CD4-positive, alpha-beta T cell treated with Interleukin-1 beta for 1 hour (primary cell): ENCODE measurements around the gene SASH1.
A peak's percentile ranks its signal among the peaks of the same experiment; 100 is the strongest.

Source experiments
- DNase-seq, 2 donors: peaks; one replicate each; pipeline ENCODE4 v3.0.0-alpha.2; 2020 to 2022

SASH1 gene

DNA sequence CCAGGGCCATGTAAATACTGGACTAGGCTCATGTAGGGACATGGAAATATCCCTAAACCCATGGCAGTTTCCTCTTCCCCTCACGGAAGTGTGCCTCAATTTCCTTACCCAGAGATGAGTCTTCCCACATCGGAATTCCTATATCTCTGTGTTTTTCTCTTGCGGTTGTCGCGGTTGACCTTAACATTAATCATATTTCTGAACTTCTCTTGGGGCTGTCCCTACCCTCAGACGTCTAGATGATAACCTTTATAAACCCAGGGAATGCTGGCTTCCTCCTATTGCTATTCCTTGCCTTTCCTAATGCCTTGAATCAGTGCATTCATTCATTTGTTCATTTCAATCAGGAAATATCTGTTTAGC is 160.1 kb downstream of the SASH1 start:
- no peak for DNase-seq

GRCh38 chr6:148503703-148504102 is 161.1 kb downstream of the SASH1 start:
- no peak for DNase-seq

DNA sequence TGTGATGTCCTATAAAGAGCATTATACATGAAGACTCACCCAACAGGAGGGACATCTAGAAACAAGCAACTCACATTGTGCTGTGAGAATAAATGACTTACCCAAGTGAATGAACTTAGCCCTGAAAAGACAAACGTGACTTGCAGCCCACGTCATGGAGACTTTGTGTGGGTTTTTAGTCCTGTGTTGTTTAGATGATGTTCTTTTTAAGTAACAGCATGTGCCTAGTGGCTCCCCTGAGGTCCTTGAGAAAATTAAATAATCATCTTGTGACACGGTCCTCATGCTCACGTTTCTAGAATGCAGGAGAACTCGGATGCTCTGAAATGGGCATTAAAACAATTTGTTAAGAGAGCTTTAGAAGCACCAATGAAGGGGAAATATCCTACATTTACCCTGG is 165.1 kb downstream of the SASH1 start:
- DNase-seq = no peak

- DNase-seq = no peak
Measured at GRCh38 chr6:148508401-148509041, 165.9 kb downstream of the SASH1 start.

DNA sequence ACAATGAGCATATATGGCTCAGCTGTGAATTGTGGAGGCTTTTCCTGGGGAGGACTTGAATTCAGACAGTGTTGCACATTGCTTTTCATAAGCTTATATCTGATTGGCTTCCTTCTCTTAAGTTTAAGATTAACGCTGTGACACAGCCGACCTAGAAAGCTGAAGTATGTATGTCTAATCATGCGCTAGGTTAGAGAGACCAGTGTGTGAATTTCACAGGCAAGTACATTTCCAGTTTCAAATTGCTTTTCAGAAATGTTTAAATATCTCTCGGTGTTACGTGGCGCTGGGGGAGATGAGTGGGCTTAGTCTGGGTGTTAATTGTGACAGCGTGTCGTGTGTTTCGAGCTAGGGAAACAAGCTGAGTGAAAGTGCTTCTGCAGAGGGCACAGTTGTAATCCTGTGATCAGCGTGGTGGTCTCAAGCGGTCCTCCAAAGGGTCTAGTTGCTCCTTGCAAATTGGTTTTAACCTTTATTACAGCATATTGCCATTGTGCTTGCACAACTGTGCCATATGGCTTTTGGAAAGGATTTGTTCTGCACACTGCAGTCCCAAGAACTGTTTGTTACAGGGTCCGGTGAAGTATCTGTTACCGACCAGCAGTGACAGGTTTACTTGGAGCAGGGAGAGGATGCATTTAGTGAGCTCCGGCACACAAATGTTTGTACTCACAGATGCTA is 166.6 kb downstream of the SASH1 start:
- no peak for DNase-seq

DNA sequence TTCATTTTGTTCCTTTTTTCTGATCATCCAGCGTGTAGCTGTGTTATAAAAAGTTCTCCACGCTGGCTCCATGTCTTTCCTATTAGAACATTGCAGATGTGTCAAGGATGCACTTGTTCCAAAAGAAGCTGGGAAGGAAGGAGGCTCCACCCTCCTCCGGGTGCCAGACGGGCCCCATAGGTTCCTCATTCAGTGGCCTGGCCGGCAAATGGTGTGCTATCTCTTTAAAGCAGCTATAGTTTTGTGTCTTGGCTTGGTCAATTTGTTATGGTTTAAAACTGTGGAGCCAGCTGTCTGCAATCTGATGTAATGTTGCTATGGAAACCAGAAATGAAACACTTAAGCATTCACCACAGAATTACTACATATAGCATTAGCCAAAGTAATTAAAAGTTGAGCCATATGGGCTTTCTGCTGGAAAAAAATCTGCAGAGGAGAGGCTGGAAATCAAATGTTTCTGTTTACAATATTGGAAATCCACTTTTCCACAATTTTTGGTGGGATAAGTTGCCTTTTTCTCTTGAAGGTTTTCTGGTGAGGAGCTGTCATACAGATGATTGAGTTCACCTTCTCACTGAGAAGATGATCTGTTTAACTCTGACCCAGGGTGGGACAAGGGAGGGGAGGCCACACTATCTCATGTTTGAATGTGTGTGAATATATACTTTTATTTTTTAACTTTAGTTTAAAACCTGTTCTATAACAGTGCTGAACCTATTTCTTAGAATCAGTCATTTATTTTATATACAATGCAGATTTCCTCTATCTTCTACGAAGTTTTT is 167.4 kb downstream of the SASH1 start:
- peak; percentile 3 to 26 for DNase-seq

- DNase-seq = no peak
Measured at GRCh38 chr6:148513145-148514071, 170.8 kb downstream of the SASH1 start.

DNA sequence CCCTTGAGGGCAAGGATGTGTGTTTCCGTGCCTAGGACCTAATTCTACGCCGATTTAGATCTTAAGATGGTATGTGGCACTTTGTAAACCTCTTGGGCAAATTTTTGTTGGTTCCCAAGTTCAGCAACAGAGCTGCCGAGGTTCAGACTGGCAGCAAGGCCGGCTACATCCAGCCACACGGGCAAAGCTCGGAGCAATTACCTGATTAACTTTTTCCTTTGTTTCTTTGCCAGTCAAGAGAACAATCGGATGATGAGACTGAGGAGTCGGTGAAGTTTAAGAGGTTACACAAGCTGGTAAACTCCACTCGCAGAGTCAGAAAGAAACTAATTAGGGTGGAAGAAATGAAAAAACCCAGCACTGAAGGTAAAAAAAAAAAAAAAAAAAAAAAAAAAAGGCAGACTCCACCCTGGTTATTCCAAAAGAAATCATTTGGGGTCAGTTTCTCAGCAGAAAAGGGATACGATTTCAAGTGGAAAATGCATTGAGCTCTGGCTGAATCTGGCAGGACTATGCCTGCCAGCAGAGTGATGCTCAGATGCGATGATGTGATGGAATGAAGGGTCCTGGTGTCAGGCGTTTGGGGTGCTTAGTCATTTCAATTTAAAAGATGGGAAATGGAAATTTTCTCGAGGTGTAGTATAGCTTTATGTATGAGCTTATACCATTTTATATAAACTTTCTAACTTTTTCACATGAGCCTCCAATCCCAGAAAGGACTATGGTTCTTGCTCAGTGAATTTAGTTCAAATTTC is 171.6 kb downstream of the SASH1 start:
- DNase-seq = no peak

GRCh38 chr6:148516217-148516616 is 173.6 kb downstream of the SASH1 start:
- no peak for DNase-seq

DNA sequence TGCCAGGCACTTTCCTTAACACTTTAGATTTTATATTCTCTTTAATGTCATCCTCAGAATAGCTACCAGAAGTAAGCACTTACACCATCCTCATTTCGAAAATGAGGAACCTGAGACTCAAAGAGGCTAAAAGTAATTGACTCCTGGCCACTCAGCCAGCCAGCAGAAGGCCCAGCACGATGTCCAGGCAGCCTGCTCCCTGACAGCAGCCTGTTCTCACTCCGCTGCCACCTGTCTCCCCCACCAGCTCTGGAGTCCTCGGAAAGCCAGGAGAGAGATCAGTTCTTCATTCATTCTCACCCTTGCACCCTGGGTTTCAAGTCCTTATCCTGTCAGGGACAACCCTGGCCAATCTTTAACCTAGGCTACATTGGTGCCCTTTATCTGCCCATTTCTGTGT is 174.0 kb downstream of the SASH1 start:
- no peak for DNase-seq

DNA sequence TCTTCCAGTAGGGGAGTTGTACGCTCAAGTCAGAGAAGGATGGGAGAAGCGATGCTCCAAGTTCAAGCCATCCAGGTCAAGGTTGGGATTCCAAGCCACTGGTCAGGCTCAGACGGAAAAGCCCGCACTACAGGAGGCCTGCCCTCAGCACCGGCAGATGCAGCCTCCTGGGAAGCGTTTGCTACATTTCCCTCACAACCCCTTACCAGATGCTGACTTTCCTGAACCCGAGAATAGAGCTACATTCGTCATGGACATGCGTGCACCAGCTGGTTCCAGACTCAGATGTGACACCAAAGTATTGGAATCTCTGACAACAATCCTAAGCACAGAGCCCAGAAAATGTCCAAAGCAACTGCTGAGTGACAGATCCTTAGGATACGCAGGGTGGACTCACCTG is 174.8 kb downstream of the SASH1 start:
- no peak for DNase-seq

DNA sequence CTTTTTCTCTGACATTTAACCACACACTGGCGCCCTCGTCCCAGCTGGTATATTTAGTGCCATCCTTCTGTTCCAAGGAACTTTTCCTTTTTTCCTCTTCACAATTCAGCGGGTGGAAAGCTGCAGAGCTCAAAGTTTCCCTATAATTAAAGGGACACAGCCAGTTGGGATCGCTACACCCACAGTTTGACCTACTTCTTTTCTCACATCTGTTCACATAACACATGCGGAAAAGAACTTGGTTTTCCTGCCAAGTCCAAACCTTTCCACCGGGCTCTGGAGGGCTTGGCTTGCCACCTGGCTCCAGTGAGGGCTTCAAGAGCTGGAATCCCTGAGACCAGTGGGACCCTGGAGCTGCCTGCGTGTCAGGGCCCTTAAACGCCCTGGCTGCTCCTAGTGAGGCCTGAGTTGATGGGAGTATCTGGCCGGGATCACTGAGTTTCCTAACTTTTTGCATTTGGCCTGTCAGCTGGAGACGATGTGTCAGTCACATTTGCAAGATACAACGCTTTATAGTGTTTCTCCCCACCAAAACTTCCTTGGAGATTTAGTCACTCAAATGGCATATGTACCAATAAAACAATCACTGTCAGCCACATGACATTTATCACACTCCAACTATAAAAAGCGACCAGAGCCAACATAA is 176.0 kb downstream of the SASH1 start:
- DNase-seq = no peak

DNA sequence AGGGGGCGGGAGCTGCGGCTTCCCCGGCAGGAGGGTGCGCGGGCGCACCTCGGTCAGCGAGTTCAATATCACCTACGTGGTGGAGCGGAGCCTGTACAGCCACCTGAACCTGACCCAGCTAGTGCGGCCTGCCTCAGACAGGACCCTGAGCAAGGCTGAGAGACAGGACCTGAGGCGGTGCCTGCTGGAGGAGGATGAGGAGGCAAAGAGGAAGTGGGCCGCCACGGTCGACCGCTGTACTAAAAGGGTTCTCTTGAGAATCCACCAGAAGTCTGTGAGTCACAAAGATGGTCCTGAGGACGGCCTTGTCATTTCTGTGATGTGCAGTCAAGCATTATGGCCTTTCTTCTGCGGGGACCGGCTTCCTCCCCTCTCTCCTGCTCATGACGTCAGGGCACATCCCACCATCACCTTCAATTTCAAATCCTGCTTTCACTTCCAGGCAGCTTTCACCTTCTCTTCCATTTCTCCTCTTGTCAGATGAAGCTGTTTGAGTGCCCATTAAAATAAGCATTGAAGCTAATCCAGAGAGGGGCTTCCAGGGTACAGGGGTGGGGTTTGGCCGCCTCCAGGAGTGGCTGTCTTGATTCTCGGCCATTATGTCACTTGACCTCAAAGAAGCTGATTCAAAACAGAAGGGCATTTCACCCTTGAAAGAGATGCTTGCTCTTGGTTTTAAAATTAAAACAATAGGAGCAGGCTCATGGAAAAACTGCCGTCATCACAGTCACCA is 177.6 kb downstream of the SASH1 start:
- peak in 1 of 2 donors; percentile 45 for DNase-seq

- DNase-seq = no peak
Measured at GRCh38 chr6:148521158-148521557, 178.5 kb downstream of the SASH1 start.

DNA sequence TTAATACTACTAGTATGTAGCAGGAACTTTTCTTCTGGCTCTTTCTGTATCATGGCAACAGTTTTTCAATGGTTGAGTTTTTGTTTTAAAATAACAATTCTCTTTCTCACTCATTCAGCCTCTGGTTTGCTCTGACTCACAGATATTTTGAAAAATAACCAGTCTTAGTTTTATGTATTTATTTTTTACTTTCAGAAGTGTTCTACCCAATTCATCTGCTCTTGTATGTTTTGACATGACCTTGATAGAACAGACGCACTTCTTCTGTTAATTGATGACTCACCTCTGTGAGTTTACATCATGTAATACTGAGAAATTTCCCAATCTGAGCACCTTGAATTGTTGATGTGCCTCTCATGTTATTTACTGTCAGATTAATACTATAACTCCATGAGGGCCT is 178.9 kb downstream of the SASH1 start:
- DNase-seq = no peak

GRCh38 chr6:148523048-148523447 is 180.4 kb downstream of the SASH1 start:
- DNase-seq = no peak

- no peak for DNase-seq
Measured at GRCh38 chr6:148523551-148523950, 180.9 kb downstream of the SASH1 start.

- DNase-seq = no peak
Measured at GRCh38 chr6:148524471-148524882, 181.8 kb downstream of the SASH1 start.

DNA sequence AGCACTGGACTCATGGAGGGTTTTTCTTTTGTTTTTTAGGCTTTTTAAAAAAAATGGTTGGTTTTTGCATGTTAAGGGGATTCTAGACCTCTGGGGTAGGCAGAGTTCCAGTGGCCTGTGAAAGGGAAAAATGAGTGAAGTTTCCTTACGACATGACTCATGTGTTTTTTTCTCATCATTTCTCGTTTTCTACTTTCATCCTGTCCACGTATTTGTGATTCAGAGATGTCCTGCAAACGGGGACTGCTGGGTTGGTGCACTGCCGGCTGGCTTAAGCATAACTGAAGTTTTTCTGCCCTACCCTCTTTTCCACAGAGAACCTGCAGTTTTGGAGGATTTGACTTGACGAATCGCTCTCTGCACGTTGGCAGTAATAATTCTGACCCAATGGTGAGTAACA is 182.3 kb downstream of the SASH1 start:
- DNase-seq = no peak

DNA sequence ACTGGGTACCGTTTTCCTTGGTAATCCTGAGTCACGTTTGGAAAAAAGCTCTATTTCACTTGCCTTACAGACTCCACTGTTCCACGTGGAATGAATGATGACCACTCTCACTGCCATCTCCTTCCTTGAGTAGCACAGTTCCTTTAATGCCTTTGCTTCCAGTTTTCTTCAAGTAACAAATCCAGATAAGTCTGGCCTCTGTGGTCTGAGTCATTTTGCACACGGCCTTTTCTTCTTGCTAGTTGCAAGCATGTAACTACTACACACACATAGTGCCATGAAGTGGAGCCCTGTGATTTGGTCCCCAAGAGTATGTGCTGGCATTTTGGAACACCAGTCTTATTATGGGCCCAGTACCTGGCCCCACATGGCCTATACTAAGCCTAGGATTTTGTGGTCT is 182.8 kb downstream of the SASH1 start:
- no peak for DNase-seq

- DNase-seq = no peak
Measured at GRCh38 chr6:148526145-148526544, 183.5 kb downstream of the SASH1 start.
